HEK293T (cell line): Measurements from ENCODE around the gene TMEM218.

Experiments used
- BHLHE40 ChIP-seq: fragments of 450-650 bp; IDR thresholded peaks from 2 replicates; pipeline ENCODE4 v1.6.1; 2016; ENCODE audit warnings: mild to moderate bottlenecking, moderate library complexity, borderline replicate concordance
- ZNF384 ChIP-seq: fragments of 450-650 bp; IDR thresholded peaks from 2 replicates; pipeline ENCODE4 v1.6.1; 2016

- no peak for TF ChIP-seq BHLHE40
- TF ChIP-seq ZNF384 = no peak
Observed at GRCh38 chr11:125072218-125072960, 39.0 kb downstream of the TMEM218 start.
